CD4-positive, alpha-beta T cell treated with Interferon alpha-2 for 1 hour (primary cell): ENCODE results near the gene MAD1L1.
A peak's percentile ranks its signal among the peaks of the same experiment; 100 is the strongest.
"Not testable (repeated sequence)": the region's sequence is repeated elsewhere in the genome, so short reads cannot be mapped to it uniquely, and the experiment has no call there.

Experiments used
- DNase-seq, 2 donors: peaks; one replicate each; pipeline ENCODE4 v3.0.0-alpha.2; 2020 to 2022

MAD1L1 gene

DNA sequence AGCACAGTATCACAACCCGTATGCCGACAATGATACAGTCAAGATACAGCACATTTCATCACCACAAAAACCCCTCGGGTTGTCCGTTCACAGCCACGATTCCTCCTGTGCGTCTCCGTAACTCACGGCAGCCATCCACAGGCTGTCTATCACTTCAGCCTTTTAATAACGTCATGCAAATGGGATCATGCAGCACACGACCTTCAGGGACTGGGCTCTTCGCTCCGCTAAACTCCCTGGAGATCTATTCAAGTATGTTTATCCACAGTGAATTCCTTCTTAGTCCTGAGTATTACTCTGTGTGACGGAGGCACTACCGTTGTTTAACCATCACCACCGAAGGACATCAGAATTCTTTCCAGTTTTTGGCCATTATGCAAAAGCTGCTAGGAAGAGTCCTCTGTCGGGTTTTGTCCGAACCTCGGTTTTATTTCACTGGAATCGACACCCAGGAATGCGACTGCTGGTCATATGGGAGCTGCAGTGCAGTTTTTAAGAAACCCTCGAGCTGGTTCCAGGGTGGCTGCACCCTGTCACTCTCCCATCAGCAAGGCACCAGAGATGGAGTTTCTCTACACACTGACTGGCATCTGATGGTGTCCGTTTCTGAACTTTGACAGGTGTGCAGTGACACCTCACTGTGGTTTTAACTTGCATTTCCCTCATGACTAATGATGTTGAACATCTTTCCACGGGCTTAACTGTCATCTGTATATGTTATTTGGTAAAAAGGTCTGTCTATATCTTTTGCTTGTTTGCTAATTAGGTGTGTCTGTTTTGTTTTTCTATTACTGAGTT is 193.6 kb downstream of the MAD1L1 start:
- DNase-seq: no peak

DNA sequence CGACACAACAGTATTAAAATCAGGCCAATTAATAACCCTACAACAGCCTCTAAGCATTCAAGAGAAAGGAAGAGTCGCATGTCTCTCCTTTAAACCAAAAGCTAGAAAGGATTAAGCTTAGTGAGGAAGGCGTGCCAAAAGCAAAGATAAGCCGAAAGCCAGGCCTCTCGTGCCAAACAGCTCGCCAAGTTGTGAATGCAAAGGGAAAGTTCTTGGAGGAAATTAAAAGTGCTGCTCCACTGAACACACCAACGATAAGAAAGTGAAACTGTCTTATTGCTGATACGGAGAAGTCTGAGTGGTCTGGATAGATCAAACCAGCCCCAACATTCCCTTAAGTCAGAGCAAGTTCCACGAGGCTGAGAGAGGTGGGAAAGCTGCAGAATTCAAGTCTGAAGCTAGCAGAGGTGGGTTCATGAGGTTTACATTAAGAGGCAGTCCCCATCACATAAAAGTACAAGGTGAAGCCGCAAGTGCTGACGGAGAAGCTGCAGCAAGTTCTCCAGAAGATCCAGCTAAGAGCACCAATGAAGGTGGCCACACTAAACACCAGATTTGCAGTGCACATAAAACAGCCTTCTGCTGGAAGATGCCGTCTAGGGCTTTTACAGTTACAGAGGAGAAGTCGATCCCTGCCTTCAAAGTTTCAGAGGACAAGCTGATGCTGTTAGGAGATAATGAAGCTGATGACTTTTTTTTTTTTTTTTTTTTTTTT is 194.8 kb downstream of the MAD1L1 start:
- DNase-seq: peak in 1 of 2 donors; percentile 42

DNA sequence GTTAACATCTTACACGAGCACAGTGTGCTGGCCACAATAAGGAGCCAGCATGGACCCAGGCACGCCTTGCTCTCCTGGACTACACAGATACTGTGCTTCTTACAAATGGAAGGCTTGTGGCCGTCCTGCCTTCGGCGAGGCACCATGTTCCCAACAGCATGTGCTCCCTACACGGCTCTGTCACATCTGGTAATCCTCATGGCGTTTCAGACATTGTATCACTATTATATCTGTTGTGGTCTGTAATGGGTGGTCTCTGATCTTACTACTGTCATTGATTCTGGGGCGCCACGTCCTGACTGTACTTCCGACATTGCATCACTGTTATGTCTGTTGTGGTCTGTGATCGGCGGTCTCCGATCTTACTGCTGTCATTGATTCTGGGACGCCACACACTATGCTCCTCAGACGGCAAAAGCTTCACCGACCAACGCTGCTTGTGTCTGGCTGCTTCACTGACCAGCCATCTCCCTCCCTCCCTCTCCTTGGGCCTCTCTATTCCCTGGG is 195.4 kb downstream of the MAD1L1 start:
- peak; percentile 33 to 46 for DNase-seq

DNA sequence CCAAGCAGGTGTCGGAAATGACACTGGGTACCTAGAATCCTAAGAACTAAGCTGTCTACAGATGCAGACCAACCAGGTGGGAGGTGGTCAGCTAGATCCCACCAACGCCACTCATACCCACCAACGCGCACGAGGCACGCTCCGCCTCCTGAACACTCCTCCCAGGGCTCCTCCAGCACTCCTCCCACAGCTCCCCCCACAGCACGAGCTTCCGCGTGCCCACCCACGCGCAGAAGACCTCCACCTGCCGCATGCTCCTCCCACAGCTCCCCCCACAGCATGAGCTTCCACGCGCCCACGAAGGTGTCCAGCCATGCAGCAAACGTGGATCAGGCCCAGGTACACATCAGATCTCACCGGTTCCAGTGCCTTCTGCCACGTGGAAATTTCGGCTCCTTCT is 196.0 kb downstream of the MAD1L1 start:
- no peak for DNase-seq

DNA sequence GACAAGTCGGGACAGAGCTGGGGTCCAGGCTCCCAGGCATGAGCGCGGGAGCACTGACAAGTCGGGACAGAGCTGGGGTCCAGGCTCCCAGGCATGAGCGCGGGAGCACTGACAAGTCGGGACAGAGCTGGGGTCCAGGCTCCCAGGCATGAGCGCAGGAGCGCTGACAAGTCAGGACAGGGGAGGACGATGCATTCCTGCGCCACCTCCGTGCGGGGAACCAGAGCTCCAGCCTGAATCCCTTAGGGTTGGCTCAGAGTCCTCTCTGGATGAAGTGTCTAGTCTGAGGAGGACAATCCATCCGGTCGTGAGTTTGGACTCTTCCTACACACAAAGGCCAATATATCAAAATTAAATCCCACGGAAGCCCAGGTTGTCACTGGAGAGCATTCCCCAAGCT is 196.5 kb downstream of the MAD1L1 start:
- DNase-seq: not testable (repeated sequence)

DNA sequence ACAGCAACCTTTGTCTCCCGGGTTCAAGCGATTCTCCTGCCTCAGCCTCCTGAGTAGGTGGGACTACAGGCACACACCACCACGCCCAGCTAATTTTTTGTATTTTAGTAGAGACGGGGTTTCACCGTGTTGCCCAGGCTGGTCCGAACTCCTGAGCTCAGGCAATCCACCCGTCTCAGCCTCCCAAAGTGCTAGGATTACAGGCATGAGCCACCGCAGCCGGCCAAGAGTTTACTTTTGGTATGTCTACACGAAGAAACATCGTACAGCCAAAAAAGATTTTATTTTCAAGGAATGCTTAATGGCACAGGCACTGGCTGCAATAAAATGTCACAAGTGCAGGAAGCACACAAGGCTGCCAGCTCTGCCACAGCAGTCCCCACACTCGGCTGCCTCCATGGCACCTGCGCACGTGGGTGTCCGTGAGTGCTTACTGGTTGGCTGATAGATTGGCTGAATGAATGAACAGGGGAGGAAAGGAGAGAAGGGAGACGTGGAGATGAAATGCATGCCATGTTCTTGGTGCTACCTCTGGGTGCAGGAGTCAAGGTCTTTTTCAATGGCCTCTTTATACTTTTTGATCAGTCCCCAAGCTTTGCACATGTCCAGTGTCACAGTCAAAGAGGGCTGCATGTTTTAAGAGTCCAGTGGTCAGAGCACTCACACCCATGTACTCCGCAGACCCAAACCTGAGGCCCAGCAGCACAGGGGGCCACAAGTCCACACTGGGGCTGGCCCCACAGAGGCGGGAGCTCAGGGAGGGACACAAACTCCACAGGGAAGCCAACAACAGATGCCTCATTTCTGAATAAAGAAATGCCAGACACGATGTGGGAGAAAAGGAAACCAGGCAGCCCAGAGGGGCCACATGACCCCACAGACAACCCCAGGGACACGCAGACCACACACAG is 198.2 kb downstream of the MAD1L1 start:
- no peak for DNase-seq

DNA sequence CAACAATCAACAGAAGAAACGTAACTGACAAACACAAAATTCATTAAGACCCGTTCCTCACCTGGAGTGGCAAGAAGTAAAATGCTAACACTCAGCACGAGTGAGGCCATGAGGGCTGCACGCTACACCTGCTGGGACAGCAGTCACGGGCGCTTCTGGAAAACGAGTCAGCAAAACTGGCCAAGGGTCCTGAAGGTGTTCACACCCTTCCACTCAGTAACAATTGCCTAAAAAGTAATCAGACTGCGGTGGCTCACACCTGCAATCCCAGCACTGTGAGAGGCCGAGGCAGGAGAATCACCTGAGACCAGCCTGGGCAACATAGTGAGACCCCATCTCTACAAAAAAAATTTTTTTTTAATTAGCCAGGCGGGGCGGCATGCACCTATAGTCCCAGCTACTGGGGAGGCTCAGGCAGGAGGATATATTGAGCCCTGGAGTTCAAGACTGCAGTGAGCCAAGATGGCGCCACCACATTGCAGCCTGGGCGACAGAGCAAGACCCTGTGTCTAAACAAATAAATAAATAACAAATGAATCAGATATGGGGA is 199.1 kb downstream of the MAD1L1 start:
- no peak for DNase-seq

DNA sequence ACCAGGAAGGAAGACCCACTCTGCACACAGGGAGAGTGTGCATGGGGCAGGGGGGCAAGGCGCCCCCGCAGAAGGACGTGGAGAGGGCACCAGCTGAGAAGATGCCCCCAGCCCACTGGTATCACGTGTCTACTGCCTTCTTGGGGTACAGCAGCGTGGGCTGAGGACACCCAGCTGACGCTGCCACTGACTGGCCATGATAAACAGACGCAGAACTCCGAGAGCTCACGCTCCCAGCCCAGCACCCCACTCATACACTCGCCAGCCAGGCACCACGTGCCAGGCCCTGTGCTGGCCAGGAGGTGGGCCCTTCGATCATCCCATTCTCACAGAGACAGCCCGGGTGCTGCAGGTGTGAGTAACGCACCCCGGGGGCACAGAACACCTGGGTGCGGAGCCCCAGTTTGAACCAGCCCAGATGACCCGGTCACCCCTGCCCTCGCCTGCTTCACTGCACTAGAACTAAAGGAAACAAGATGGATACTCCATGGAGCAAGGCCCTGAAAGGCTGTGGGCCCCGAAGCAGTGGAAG is 199.8 kb downstream of the MAD1L1 start:
- DNase-seq: no peak

DNA sequence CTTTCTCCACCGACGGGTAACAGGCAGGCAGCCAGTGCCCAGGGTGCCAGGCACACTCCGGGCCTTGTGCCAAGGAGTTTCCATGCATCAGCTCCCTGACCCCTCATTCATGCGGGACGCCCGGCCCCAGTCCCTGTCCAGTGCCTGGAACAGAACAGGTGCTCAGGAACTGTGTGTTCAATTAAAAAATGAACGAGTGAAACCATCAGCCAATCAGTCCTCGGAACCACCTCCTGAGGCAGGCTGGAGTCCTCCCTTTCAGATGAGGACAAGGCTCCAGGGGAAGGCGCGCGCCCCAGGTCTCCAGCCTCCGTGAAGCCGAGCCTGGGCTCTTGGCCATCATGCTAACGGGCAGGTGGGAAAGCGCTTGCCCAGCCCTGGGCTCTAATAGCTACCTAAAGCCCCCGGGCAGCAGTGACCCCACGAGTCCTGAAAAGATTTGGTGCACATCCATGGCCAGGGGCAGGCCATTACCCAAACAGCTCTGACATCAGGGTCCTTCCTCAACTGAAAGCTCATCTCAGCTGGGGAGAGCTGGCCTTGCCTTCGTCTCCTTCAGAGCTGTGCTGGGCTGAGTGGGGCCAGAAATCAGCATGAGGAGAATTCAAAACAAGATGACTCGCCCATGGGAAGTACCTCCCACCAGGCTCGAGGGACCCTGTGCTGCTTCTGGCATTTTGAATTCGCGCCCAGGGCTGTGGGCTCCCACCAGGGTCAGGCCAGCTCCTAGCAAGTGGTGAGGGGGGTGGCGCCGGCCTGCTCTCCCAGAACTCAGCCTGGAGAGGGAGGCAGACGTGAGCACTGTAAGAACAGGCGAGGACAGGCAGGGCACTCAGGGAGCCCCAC is 200.5 kb downstream of the MAD1L1 start:
- DNase-seq: peak in 1 of 2 donors; percentile 0

DNA sequence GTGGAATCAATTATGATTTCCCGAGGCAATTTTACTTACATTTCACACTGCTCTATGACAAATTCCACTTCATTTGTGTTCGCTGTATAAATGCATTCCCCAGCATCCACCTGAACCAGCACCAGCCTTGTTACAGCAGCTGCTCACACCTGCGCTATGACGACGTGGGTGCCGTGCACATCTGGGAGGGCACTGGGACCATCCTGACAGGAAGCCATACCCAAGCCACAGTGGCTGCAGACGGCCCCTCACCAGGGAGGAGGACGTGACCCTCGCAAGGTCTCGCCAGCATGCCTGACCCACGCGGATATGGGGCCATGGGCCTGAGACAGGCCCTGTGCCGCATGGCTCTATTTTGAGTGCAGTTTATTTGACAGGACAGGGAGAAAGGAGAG is 201.3 kb downstream of the MAD1L1 start:
- peak in 1 of 2 donors; percentile 1 for DNase-seq

DNA sequence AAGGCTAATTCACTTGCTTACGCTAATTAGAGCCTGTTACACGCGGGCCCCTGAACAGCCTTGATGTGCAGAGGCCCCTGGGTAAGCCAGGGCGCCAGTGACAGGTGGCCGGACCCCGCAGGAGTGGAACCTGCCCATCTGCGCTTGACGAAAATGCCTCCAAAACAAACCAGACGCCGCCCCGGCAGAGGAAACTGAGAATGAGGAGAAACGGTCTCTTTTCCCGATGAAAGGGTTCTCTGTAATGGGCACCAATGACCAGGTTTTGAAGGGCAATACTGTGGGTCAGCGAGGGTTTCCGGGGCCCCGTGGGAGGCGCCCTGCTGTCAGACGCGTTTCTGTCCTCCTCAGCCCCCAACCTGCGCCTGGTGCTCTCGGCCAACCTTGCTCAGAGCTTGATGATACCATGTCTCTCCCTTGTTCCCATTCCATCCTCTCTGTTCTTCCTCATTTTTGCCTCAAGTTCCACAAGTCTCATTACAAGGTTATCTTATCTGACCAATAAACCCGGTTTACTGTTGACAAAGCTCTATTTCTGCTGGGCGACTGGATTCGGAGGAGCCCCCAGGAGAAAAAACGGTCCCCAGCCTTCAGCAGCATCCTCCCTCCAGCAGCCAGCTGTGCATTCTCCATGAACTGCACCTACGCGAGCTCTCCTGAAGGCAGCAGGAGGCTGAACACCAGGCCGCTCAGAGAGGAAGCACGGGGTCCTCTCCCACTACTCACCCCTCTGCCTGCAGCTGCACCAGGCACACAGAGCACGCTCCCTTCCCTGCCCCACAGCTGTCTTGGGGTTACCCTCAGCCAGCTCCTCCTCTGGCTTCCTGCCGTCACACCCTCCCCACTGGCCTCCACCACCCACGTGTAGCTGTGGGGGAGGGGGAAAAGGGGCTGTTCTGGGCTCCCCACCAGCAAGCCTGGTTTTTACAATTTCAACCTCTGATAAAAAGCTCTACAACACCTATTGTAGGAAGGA is 202.0 kb downstream of the MAD1L1 start:
- peak; percentile 41 to 46 for DNase-seq

DNA sequence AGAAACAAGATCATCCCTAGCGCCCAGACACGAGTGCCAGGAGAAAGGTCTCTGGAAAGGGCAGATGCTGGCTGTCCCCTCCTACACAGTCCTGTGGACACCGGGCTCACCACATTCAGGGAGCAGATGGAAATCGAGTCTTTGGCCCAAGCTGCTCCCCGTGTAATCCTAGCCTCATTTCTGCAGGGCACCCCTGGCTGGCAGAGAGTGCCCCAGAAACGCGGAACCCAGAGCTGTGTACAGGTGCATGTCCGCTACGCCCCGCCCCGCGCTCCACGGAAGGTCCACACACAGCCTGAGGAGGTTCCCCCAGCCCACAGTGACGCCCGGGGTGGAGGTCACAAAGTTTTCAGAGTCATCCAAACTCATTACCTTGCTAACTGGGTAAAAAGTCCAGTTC is 202.8 kb downstream of the MAD1L1 start:
- peak in 1 of 2 donors; percentile 0 for DNase-seq

DNA sequence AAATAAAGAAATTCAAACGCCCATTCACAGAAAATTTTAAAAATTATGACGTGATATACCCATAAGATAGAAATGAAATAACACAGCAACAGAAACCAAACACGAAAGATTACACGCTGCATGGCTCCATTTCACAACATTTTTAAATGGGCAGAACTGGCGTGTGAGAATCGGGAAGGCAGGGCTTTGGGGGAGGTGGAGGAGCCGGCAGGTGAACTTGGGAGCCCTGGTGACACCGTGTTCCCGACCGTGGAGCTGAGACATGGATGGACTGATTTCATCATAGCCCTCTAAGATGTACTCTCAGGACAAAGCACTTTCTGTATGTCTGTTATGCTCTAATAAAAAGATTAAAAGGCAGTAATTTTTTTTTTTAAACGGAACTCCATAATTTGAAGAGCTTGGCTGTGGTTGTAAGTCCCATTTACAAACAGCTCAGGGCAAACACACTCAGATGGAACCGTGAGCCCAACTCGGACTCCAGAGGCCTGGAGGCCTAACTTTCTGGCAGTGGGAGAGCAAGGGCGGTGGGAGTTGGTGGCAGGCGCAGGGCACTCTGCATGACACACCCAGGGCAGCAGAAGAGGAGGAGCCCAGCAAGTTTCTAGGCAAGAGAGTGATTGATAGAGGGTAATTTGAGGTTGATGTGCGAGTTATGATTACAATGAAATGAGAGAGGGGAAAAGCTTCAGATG is 203.4 kb downstream of the MAD1L1 start:
- DNase-seq: no peak

DNA sequence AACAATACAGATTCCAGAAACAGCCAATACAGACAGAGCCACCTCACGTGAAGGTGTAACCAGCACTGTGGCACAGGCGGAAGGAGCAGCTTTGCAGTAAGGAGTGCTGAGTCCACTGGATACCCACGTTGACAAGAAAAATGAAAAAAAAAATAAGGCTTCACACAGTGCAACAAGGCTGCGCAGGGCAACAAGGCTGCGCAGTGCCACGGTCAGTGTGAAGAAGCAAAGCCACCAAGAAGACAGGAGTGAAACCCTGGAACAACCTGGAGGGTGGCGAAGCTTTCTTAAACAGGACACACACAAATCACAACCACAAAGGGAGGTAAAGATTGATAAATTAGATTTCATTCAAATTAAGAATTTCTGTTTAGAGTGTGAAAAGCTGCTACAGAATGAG is 204.0 kb downstream of the MAD1L1 start:
- no peak for DNase-seq

DNA sequence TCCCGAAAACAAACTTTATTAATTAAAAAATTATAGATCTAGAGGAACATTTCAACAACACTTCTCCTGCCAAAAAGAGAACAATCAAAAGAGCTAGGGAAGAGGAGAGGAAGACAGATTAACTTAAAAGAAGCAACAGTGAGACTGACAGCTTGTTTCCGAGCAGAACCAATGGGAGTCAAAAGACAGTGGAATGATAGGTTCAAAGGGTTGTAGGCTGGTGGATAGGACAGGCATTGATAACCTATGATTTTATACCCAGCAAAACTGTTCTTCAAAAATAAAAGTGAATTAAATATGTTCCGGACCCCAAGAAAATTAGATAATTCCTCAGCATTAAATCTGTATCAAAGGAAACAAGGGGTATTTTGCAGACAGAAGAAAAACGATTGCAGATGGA is 207.6 kb downstream of the MAD1L1 start:
- no peak for DNase-seq

DNA sequence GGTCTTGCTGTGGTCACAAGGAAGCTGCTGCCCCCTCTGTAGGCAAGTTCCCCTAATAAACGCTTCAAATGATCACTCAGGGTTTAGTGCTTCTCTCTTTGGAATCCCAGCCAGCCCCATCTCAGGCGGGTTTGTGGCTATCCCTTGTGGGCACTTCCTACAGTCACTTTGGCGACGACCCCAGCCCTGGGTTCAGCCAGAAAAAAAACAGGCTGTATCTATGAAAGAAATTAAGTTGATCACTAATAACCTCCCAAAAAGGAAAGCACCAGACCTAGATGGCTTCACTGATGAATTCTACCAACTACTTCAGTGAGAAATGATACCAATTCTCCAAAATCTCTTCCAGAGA is 208.2 kb downstream of the MAD1L1 start:
- DNase-seq: no peak

DNA sequence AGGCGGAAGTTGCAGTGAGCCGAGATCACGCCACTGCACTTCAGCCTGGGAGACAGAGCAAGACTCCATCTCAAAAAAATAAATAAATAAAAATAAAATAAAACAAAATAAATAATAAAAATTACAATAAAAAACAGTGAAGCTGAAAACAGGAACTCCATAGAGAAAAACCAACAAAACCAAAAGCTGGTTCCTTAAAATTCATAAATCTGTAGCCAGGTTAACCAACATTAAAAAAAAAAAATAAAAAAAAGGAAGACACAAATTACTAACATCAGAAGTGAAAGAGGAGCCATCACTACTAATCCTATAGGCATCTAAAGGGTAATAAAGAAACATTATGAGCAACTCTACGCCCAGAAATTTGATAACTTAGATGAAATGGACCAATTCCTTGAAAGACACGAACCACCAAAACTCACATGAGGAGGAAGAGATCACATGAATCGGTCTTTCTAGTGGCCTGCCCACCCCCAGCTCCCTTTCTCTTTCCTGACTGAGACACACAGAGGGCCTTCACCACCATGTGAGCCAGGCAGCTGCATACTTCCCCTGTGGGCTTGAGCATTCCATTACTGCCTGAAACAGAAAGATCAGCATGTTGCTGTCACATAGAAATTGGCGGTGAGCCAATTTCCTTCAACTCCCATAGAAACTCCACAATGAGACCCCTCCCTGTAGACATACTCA is 208.7 kb downstream of the MAD1L1 start:
- DNase-seq: peak in 1 of 2 donors; percentile 5

DNA sequence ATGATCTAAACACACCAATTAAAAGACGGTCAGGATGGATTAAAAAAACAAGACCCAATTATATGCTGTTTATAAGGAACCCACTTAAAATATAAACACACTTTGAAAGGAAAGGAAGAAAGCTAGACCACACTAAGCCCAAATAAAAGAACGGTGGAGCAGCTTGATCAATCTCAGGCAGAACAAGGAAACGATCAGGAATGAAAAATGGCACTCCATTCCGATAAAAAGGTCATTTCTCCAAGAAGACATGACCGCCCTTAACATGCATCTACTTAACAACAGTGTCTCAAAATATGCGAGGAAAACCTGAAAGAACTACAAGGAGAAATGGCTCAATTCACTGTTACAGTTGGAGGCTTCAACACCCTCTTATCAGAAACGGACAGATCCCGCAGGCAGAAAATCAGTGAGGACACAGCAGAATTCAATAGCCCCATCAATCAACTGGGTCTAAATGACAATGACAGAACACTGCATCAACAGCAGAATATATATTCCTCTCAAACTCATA is 210.0 kb downstream of the MAD1L1 start:
- DNase-seq: no peak

DNA sequence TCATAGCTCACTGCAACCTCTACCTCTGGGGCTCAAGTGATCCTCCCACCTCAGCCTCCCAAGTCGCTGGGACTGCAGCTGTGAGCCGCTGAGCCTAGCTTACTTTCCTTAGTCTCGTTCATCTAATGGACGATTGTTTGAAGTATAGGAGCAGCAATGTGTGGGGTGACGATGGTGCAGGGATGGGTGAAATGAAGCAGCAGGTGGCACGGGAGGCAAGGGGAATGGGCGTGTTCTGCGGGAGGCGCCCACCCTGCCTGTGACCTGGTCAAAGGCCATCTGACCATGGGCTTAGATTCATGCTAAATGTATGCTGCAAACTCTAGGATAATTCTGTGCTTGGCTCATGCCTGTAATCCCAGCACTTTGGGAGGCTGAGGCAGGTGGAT is 210.7 kb downstream of the MAD1L1 start:
- DNase-seq: no peak
